ENCODE data around the gene LRIT3. TPM values are rescaled to one million over a fixed set of nuclear protein-coding genes. Genes with fewer than 3 reads are reported as not detected.

The LRIT3 gene
- total RNA-seq, 1 donor from 2014 or later, result 0.12 TPM

DNA sequence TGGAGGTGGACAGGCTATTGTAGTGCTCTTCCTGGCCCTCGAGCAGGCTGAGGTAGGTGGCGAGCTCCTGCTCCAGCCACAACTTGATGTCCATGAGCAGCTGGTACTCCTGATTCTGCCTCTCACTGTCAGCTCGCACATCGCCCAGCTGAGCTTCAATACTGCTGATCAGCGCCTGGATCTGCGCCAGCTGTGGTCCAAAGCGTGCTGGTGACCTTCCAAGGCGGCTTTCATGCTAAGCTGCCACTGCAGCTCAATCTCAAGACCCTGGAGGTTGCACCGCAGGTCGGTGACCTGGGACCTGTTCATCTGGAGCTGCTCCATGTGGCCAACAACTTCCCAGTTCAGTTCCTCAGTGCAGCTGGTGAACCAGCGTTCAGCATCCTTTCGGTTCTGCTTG lies 31.2 kb downstream of the LRIT3 start:
- Mint-ChIP-seq H3K9me3 (ENCODE audit: unreplicated experiment) (peaks cover 2% of the 10 kb centered on the region), H3K4me3 (ENCODE audit: unreplicated experiment) (no peak overlapping the region), H3K4me1 (ENCODE audit: low read depth, unreplicated experiment) (no peaks in the 10 kb centered on the region), H3K36me3 (ENCODE audit: unreplicated experiment) (no peaks in the 10 kb centered on the region), H3K27me3 (ENCODE audit: unreplicated experiment) (no peaks in the 10 kb centered on the region), H3K27ac (ENCODE audit: unreplicated experiment) (no peak overlapping the region)
- no peak for DNase-seq
- TF ChIP-seq, protein P1, sequence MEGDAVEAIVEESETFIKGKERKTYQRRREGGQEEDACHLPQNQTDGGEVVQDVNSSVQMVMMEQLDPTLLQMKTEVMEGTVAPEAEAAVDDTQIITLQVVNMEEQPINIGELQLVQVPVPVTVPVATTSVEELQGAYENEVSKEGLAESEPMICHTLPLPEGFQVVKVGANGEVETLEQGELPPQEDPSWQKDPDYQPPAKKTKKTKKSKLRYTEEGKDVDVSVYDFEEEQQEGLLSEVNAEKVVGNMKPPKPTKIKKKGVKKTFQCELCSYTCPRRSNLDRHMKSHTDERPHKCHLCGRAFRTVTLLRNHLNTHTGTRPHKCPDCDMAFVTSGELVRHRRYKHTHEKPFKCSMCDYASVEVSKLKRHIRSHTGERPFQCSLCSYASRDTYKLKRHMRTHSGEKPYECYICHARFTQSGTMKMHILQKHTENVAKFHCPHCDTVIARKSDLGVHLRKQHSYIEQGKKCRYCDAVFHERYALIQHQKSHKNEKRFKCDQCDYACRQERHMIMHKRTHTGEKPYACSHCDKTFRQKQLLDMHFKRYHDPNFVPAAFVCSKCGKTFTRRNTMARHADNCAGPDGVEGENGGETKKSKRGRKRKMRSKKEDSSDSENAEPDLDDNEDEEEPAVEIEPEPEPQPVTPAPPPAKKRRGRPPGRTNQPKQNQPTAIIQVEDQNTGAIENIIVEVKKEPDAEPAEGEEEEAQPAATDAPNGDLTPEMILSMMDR (IDR thresholded peaks at IDR 0.05; ENCODE audit: partially characterized antibody, unreplicated experiment), result no peak

- DNase-seq, result no peak
- H3K27ac Mint-ChIP-seq (ENCODE audit: unreplicated experiment), result no peak overlapping the region
- peaks cover 2% of the 10 kb centered on the region for H3K9me3 Mint-ChIP-seq (ENCODE audit: unreplicated experiment)
- H3K36me3 Mint-ChIP-seq (ENCODE audit: unreplicated experiment), result no peaks in the 10 kb centered on the region
- no peak overlapping the region for H3K4me3 Mint-ChIP-seq (ENCODE audit: unreplicated experiment)
- H3K4me1 Mint-ChIP-seq (ENCODE audit: low read depth, unreplicated experiment), result no peaks in the 10 kb centered on the region
- no peaks in the 10 kb centered on the region for H3K27me3 Mint-ChIP-seq (ENCODE audit: unreplicated experiment)
- TF ChIP-seq, protein P1 (IDR thresholded peaks at IDR 0.05; ENCODE audit: partially characterized antibody, unreplicated experiment), result no peak
Observed at GRCh38 chr4:109879636-109880314, 31.9 kb downstream of the LRIT3 start.

- Mint-ChIP-seq H3K27me3 (ENCODE audit: unreplicated experiment) (no peaks in the 10 kb centered on the region), H3K4me3 (ENCODE audit: unreplicated experiment) (no peak overlapping the region), H3K4me1 (ENCODE audit: low read depth, unreplicated experiment) (no peaks in the 10 kb centered on the region), H3K9me3 (ENCODE audit: unreplicated experiment) (no peaks in the 10 kb centered on the region), H3K27ac (ENCODE audit: unreplicated experiment) (no peak overlapping the region), H3K36me3 (ENCODE audit: unreplicated experiment) (no peaks in the 10 kb centered on the region)
- TF ChIP-seq, protein P1 (IDR thresholded peaks at IDR 0.05; ENCODE audit: partially characterized antibody, unreplicated experiment), result no peak
- no peak for DNase-seq
Observed at GRCh38 chr4:109886303-109886702, 38.4 kb downstream of the LRIT3 start.

DNA sequence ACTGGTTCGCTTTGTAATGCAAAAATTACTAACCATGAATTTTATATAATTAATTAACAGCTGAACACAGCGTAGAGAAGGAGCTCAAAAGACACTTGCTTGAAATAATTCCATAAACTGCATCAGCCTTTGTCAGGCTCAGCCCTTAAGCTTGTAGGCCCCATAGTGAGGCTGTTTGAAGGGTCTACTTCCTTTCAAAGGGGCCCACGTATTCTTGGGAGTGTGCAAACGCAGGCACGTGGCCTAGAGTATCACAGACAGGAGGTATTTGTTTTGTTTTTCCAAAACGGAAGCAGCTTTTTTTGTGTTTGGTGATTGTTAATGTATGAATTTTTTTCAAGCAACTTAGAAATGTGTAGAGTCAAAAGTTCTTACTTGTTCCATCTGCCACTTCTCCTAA lies 39.2 kb downstream of the LRIT3 start:
- no peaks in the 10 kb centered on the region for H3K4me1 Mint-ChIP-seq (ENCODE audit: low read depth, unreplicated experiment)
- no peaks in the 10 kb centered on the region for H3K27me3 Mint-ChIP-seq (ENCODE audit: unreplicated experiment)
- no peak for DNase-seq
- H3K36me3 Mint-ChIP-seq (ENCODE audit: unreplicated experiment), result no peaks in the 10 kb centered on the region
- TF ChIP-seq, protein P1 (IDR thresholded peaks at IDR 0.05; ENCODE audit: partially characterized antibody, unreplicated experiment), result no peak
- no peaks in the 10 kb centered on the region for H3K9me3 Mint-ChIP-seq (ENCODE audit: unreplicated experiment)
- H3K4me3 Mint-ChIP-seq (ENCODE audit: unreplicated experiment), result no peak overlapping the region
- no peak overlapping the region for H3K27ac Mint-ChIP-seq (ENCODE audit: unreplicated experiment)

GRCh38 chr4:109890076-109890475 lies 42.2 kb downstream of the LRIT3 start:
- Mint-ChIP-seq H3K9me3 (ENCODE audit: unreplicated experiment) (no peaks in the 10 kb centered on the region), H3K27ac (ENCODE audit: unreplicated experiment) (no peak overlapping the region), H3K4me1 (ENCODE audit: low read depth, unreplicated experiment) (no peaks in the 10 kb centered on the region), H3K27me3 (ENCODE audit: unreplicated experiment) (peaks cover 2% of the 10 kb centered on the region), H3K4me3 (ENCODE audit: unreplicated experiment) (no peak overlapping the region), H3K36me3 (ENCODE audit: unreplicated experiment) (no peaks in the 10 kb centered on the region)
- DNase-seq, result no peak
- TF ChIP-seq, protein P1 (IDR thresholded peaks at IDR 0.05; ENCODE audit: partially characterized antibody, unreplicated experiment), result no peak

Measured in glutamatergic neuron (in vitro differentiated cells).